Lung (tissue), 12 donors: Measurements from ENCODE around the gene ACVR1B. TPM values are rescaled to one million over a fixed set of nuclear protein-coding genes. Genes with fewer than 3 reads are reported as not detected.
A peak's percentile ranks its signal among the peaks of the same experiment; 100 is the strongest.

Experiments
- ATAC-seq: fragments of 200-7000 bp; cut with Tn5 transposase; one replicate; pipeline ENCODE4 v1.9.1; 2020; ENCODE audit warnings: moderate number of reproducible peaks; ENCODE audit not compliant: insufficient read depth, low FRiP score
- DNase-seq, 3 donors: peaks; one replicate each; pipeline ENCODE4 v3.0.0-alpha.2; 2013 to 2017
- H3K27ac ChIP-seq, 2 donors: one replicate each; pipeline ENCODE4 v1.5.1; 2013; ENCODE audit warnings: mild to moderate bottlenecking in 2 of 2, moderate library complexity in 2 of 2, control low read depth in 1 of 2, inconsistent platforms in 1 of 2, low read depth in 1 of 2, low read length in 1 of 2
- H3K27me3 ChIP-seq, 3 donors: one replicate each; pipeline ENCODE4 v1.5.1; 2013; ENCODE audit warnings: low read length in 2 of 3; ENCODE audit not compliant: control insufficient read depth in 3 of 3, insufficient read depth in 3 of 3
- H3K36me3 ChIP-seq, 4 donors: one replicate each; pipeline ENCODE4 v1.5.1; 2013; ENCODE audit warnings: low read length in 4 of 4, mild to moderate bottlenecking in 1 of 4, moderate library complexity in 1 of 4; ENCODE audit not compliant: control insufficient read depth in 4 of 4, insufficient read depth in 4 of 4
- H3K4me1 ChIP-seq, 5 donors: one replicate each; pipeline ENCODE4 v1.5.1; 2013; ENCODE audit warnings: low read length in 5 of 5, mild to moderate bottlenecking in 2 of 5, moderate library complexity in 1 of 5; ENCODE audit not compliant: control insufficient read depth in 5 of 5, insufficient read depth in 5 of 5
- H3K4me3 ChIP-seq: one replicate; pipeline ENCODE4 v1.5.1; 2013; ENCODE audit warnings: mild to moderate bottlenecking, control low read depth, moderate library complexity
- H3K9ac ChIP-seq, 2 donors: one replicate each; pipeline ENCODE4 v1.5.1; 2013; ENCODE audit warnings: low read length in 2 of 2, control low read depth in 1 of 2; ENCODE audit not compliant: insufficient read depth in 1 of 2
- H3K9me3 ChIP-seq, 4 donors: one replicate each; pipeline ENCODE4 v1.5.1; 2013; ENCODE audit warnings: low read length in 3 of 4, mild to moderate bottlenecking in 1 of 4, moderate library complexity in 1 of 4; ENCODE audit not compliant: control insufficient read depth in 4 of 4, insufficient read depth in 3 of 4
- CTCF ChIP-seq: IDR thresholded peaks from 2 replicates; pipeline ENCODE4 v1.5.1; 2012; ENCODE audit warnings: mild to moderate bottlenecking; ENCODE audit errors: control extremely low read depth, extremely low read depth
- WGBS, 2 donors: extraction: QIAGEN DNeasy Blood & Tissue Kit; methylation state at CpG; one replicate each; pipeline ENCODE4 v1.1.7; 2013; 5-methylcytosine and 5-hydroxymethylcytosine counted together
- polyA plus RNA-seq, 2 donors: library from polyadenylated mRNA; stranded (reverse); fragments of 200-250 nt; gene quantifications; one replicate each; pipeline ENCODE4 v1.2.1, GENCODE V29; 2013
- total RNA-seq, 2 donors: library from RNA; depleted of rRNA in 1 of 2; stranded (reverse); fragments of >200 nt in 1 of 2; gene quantifications; one replicate each; pipeline ENCODE4 v1.2.1, GENCODE V29; 2014 to 2021
- donor health status: control.
- donor health status: control.
- donor health status: Bipolar disorder and iron deficiency.
- donor health status: healthy.
- donor health status: DM: yes; HTN: yes; CAD: no.

ACVR1B gene
- total and polyA plus RNA-seq, 4 donors, result 14.0 to 41.7 (median 21.0) TPM

- TF ChIP-seq CTCF, result no peak
- Histone ChIP-seq H3K4me3 (no peak overlapping the region), H3K9me3 (no peaks in the 10 kb centered on the region), H3K9ac (no peak overlapping the region), H3K36me3 (no peaks in the 10 kb centered on the region), H3K27ac (no peak overlapping the region), H3K4me1 (peaks cover 0 to 28% (median 3%) of the 10 kb centered on the region in 5 donors), H3K27me3 (no peaks in the 10 kb centered on the region)
- ATAC-seq (no peak), DNase-seq (no peak)
- WGBS, 2 donors, result 60 to 70% methylated on average over 3 of the region's 3 CpGs
Observed at GRCh38 chr12:51925346-51926063, 26.0 kb upstream of the ACVR1B start.

GRCh38 chr12:51926064-51926632 is 25.4 kb upstream of the ACVR1B start:
- Histone ChIP-seq H3K9ac (no peak overlapping the region), H3K27me3 (no peaks in the 10 kb centered on the region)
- DNase-seq, result peak in 1 of 3 donors; percentile 41

GRCh38 chr12:51926718-51927117 is 24.8 kb upstream of the ACVR1B start:
- Histone ChIP-seq H3K27ac (no peak overlapping the region), H3K9ac (no peak overlapping the region)
- ATAC-seq, result no peak

More at GRCh38 chr12:51926064-51926632, 25.4 kb upstream of the ACVR1B start:
- Histone ChIP-seq H3K36me3 (no peaks in the 10 kb centered on the region), H3K4me1 (peaks cover 0 to 25% (median 3%) of the 10 kb centered on the region in 5 donors), H3K4me3 (no peak overlapping the region), H3K9me3 (no peaks in the 10 kb centered on the region), H3K27ac (peak overlapping the region in 1 of 2 donors; percentile 44)
- TF ChIP-seq CTCF, result no peak
- ATAC-seq, result no peak
- WGBS, 2 donors, result 50 to 53% methylated on average over 8 of the region's 8 CpGs

More at GRCh38 chr12:51926718-51927117, 24.8 kb upstream of the ACVR1B start:
- Histone ChIP-seq H3K36me3 (no peaks in the 10 kb centered on the region), H3K4me3 (no peak overlapping the region), H3K9me3 (no peaks in the 10 kb centered on the region), H3K27me3 (no peaks in the 10 kb centered on the region), H3K4me1 (peaks cover 0 to 24% (median 3%) of the 10 kb centered on the region in 5 donors)
- TF ChIP-seq CTCF, result no peak
- 77 to 84% methylated on average over 2 of the region's 2 CpGs for WGBS, 2 donors
- DNase-seq, result no peak
